Fibroblast of peridontal ligament (primary cell): ENCODE results near the gene CFLAR.
"Not testable (repeated sequence)": the region's sequence is repeated elsewhere in the genome, so short reads cannot be mapped to it uniquely, and the experiment has no call there.

Experiments
- DNase-seq: peaks from one replicate; pipeline ENCODE4 v3.0.0-alpha.2; 2010; ENCODE audit errors: extremely low read depth

CFLAR gene

DNA sequence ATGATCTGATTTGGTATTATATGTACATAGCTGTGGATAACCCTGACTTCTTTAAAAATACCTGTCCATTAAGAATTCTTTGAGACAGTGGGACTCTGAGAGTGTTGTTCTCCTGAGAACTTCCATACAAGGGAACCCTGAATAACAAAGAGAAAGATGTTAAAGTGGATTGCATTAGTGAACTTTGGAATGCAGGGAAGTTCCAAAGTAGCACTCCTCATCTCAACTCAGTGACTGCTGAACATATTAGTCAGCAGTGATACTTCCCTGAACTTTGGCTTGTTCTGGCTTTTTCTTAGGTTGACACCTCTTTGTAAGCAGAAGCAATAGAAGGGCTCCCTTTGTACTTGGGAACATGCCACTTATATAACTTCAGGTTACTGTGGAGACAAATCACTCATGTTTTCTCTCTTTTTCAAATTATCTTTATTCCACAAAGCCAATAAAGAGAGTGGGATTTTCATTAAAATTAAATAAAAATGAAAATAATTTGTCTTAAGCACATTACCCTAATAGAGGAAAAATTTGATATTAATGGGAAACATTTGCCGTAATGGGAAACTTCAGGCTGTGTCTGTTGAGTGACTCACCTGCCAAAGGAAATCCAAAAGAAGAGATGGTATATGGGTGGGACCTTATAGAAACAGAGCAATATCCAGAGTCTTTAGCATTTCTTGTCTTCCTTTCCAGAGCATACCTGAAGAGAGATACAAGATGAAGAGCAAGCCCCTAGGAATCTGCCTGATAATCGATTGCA lies 33.3 kb downstream of the CFLAR start:
- DNase-seq, result peak; percentile 75

GRCh38 chr2:201149821-201150165 lies 33.8 kb downstream of the CFLAR start:
- not testable (repeated sequence) for DNase-seq

DNA sequence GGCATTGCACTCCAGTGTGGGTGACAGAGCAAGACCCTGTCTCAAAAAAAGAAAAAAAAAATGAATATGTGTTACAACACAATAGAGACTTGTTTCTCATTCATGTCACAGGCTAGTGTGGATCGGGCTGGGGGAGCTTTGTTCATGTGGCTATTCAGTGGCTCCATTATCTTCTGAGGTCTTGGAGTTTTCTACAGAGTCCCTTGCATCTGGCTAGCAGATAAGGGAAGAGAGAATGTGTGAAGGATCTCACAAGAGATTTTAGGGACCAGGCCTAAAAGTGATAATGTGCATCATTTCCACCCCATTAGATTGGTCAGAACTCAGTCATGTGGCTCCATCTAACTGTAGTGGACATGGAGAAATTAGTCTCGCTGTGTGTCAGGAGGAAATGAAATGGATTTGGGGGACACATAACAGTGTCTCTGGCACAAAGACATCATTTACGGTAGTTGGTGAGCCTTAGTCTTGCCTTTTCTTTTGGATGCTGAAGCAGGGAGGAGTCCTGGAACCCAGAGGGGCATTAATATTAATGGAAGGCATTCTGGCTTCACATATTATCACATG lies 34.6 kb downstream of the CFLAR start:
- no peak for DNase-seq

- peak; percentile 77 for DNase-seq
Measured at GRCh38 chr2:201151127-201151981, 35.4 kb downstream of the CFLAR start.

- DNase-seq, result no peak
Measured at GRCh38 chr2:201152517-201152916, 36.6 kb downstream of the CFLAR start.

- no peak for DNase-seq
Measured at GRCh38 chr2:201152999-201153815, 37.2 kb downstream of the CFLAR start.

DNA sequence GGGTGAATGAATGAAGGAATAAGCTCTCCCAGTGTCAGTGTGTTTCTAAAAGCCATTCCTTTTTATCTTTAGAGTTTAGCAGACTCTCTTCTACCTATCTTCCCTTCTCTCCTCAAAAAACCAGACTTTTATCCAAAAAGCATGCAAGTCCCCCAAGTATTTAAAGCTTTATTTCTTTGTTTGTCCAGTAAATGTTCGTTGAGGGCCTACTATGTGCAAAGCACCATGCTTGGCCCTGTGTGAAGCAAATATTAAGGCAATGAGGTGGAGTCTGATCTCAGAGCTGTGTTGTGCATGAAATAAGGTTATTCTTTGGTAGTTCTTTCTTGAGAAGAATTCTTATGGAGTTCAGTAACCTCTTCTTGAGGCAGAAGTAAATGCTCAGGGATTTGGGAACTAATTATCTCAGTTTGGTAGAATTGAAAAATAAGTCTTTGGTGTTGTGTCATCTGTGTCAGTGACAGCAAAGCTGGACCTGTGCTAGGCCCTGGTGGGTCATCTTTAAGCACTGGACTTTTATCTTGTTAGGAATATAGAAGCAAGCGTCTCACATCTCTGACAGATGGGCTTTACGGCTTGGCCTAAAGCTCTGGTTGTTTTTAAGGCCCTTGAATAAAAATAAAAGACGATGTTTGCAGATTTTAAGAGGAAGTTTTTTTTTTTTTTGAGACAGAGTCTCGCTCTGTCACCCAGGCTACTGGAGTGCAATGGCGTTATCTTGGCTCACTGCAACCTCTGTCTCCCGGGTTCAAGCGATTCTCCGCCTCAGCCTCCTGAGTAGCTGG lies 38.8 kb downstream of the CFLAR start:
- no peak for DNase-seq

DNA sequence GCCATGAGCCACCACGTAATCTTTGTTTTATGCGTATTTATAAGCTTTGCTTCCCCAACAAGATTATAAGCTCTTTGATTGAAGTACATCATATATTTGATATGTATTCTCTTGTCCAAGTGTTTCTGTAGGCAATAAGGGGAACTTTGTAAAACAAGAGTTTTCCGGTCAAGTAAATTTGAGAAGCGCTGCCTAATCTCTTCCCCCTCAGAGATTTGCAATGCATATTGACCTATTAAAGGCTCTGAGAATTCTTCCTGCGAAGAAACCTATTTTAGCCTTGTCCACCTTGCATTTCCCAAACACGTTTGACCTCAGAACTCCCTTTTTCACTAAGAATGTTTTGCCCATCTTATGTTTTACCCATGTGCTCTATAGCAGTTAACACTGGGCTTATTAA lies 40.1 kb downstream of the CFLAR start:
- DNase-seq, result no peak

DNA sequence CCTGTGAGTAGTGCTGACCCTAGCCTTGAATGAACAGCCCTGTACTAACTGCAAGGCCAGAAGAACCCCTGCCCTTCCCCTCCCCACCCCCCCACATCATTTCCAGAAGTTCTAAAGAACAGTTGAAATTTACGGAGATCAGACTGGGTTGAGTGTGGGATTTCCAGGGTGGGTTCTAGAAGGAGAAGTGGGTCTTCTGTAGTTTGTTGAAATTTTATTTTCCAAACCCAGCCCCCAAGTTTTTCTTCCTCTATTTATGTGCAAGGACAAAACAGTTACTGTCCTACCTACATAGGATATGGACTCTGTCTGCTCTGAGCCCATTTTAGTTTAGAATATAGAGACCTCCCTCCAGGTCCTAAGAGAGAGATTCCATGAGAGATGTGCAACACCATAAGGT lies 40.7 kb downstream of the CFLAR start:
- no peak for DNase-seq

GRCh38 chr2:201157694-201158093 lies 41.7 kb downstream of the CFLAR start:
- no peak for DNase-seq

DNA sequence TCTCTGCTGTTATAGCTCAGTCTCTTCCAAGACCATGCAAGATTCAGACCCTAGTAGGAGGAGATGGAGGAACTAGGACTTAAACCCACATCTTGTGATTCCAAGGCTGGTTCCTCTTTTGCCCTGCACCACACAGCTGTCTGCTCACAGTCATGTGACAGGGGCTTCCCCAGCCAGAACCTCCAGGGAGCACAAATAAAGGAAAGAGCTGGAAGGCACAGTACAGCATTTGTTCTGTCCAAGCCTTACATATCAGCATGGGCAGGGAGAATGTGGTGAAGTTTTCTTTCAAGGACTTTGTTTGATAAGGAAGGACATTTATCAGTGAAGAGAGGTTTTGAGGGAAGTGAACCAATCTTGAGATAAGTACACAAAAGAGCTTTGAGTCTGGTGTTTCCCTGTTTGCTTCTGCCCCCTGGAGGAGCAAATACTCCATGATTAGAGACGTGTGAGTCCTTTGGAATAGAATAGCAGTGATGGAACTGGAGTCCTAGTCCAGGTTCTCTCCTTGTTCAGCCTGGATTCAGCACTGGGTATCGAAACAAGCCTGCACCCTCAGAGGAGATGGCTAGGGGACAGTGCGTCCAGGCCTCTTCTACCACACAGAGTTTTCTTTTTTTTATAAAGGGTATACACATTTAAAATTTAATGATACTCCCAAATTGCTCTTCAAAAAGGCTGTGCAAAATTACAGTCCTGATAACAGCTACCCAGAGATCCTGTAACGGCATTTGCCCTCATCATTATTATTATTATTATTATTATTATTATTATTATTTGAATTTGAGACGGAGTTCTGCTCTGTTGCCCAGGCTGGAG lies 42.4 kb downstream of the CFLAR start:
- peak; percentile 89 for DNase-seq

DNA sequence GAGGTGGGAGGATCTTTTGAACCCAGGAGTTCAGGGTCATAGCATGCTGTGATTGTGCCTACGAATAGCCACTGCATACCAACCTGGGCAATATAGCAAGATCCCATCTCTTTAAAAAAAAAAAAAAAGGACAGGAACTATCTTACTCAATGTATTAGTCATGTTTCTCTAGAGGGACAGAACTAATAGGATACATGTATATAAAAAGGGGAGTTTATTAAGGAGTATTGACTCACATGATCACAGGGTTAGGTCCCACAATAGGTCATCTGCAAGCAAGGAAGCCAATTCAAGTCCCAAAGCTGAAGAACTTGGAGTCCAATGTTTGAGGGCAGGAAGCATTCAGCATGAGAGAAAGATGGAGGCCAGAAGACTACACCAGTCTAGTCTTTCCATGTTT lies 48.2 kb downstream of the CFLAR start:
- DNase-seq, result no peak

DNA sequence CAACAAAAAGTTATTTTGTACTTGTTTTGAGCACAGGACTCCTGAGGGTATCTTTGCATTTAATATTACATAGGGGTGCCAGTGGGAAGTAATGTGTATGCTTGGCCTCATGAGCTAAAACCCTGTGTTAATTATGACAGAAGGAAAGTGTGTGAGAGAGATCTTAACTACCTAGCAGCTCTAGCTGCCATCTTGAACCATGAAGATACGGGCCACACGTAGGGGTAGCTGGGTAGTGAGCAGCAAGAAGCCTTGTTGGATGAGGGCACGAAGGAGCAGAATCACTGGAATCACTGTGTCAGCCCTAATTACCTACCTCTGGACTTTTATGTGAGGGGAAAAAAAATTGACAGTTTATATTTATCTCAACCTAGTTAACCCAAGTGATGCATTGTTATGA lies 51.6 kb downstream of the CFLAR start:
- no peak for DNase-seq

DNA sequence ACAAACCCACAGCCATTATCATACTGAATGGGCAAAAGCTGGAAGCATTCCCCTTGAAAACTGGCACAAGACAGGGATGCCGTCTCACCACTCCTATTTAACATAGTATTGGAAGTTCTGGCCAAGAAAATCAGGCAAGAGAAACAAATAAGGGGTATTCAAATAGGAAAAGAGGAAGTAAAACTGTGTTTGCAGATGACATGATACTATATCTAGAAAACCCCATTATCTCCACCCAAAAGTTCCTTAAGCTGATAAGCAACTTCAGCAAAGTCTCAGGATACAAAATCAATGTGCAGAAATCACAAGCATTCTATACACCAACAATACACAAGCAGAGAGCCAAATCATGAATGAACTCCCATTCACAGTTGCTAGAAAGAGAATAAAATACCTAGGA lies 52.5 kb downstream of the CFLAR start:
- DNase-seq, result not testable (repeated sequence)

DNA sequence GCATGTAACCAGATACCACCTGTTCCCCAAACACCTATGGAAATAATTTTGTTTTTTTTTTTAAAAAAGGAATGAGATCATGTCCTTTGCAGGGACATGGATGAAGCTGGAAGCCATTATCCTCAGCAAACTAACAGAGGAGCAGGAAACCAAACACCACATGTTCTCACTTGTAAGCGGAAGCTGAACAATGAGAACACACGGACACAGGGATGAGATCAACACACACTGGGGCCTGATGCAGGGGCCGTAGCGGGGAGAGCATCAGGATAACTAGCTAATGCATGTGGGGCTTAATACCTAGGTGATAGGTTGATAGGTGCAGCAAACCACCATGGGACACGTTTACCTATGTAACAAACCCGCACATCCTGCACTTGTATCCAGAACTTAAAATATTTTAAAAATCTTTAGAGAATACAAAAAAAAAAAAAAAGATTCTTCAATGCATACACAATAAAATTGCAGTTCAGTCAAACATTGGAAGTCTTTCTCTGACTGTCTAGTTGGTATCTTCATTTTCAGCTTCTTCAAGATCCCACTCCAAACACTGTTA lies 55.4 kb downstream of the CFLAR start:
- DNase-seq, result no peak

- no peak for DNase-seq
Measured at GRCh38 chr2:201172279-201172678, 56.3 kb downstream of the CFLAR start.

GRCh38 chr2:201174687-201175086 lies 58.7 kb downstream of the CFLAR start:
- DNase-seq, result no peak

GRCh38 chr2:201176081-201176481 lies 60.1 kb downstream of the CFLAR start:
- DNase-seq, result no peak

DNA sequence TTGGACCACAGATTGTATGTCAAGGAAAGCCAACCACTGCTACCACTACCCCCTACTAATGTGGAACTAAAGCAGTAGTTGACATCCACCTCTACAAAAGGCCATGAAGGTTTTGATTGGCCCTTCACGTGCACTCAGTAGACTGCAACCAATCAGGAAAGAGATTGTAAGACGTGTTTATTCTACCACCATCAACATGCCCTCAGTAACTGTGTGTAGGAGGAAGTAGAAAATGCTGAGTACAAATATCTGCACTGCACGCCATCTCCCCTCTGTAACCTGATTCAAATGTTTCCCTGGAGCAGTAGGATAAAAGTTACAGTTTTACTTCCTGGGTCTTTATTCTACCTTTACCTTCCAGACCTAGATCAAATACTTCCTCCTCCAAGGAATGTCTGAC lies 64.0 kb downstream of the CFLAR start:
- DNase-seq, result no peak
